Fibroblast of lung (primary cell): ENCODE data around the gene MEGF8.

Source experiments
- EZH2 ChIP-seq: IDR thresholded peaks from 2 replicates; pipeline ENCODE4 v1.5.1; 2012; ENCODE audit warnings: low read length, control low read depth, mild to moderate bottlenecking; ENCODE audit errors: missing control alignments
- TF ChIP-seq, protein P1 (sequence below), 2 donors: IDR thresholded peaks in 1 of 2; conservative IDR thresholded peaks in 1 of 2; 1 replicate in 1 of 2; 2 replicates in 1 of 2; pipeline ENCODE4 v1.5.1; 2011 to 2012; ENCODE audit warnings: low read length in 2 of 2, control low read depth in 1 of 2, inconsistent platforms in 1 of 2, low read depth in 1 of 2, mild to moderate bottlenecking in 1 of 2

DNA sequence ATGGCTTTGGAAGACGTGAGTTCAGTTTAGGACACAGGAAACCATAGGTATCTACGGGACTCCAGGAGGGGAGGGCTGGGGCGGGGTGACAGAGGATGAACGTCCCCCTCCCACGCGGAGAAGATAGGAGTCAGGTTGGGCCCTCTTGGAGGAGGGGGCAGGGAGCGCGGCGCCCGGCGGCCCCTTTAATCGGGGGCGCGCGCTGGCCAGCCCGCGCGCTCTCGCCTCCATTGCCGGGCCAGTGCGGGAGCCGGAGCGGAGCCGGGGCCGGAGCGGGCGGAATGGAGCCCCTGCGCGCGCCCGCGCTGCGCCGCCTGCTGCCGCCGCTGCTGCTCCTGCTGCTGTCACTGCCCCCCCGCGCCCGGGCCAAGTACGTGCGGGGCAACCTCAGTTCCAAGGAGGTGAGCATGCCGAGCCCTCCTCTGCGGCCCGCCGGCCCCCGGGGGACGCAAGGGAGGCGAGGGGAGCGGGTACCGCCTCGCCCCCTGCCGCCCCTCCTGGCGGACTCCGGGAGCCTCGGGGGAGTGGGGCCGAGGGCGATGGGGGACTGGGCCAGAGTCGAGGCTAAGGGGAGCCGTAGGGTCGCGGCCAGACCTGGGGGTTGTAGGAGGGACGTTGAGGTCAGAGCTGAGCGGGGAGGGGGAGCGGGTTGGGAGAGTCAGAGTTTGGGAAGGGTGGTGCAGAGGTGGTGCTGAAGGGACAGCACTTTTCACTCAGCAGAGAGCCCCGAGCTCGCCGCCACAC is 12.2 kb upstream of the MEGF8 start, which contains the start of gene TMEM145:
- TF ChIP-seq, protein P1, sequence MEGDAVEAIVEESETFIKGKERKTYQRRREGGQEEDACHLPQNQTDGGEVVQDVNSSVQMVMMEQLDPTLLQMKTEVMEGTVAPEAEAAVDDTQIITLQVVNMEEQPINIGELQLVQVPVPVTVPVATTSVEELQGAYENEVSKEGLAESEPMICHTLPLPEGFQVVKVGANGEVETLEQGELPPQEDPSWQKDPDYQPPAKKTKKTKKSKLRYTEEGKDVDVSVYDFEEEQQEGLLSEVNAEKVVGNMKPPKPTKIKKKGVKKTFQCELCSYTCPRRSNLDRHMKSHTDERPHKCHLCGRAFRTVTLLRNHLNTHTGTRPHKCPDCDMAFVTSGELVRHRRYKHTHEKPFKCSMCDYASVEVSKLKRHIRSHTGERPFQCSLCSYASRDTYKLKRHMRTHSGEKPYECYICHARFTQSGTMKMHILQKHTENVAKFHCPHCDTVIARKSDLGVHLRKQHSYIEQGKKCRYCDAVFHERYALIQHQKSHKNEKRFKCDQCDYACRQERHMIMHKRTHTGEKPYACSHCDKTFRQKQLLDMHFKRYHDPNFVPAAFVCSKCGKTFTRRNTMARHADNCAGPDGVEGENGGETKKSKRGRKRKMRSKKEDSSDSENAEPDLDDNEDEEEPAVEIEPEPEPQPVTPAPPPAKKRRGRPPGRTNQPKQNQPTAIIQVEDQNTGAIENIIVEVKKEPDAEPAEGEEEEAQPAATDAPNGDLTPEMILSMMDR (conservative IDR thresholded peaks at IDR 0.05 in 1 of 2, IDR thresholded peaks at IDR 0.05 in 1 of 2; ENCODE audit: low read depth in 1 of 2, low read length in 2 of 2) = no peak
- TF ChIP-seq EZH2 = no peak
